A549 treated with dexamethasone at 1 μM for 4 hours (cell line): Measurements from ENCODE around the gene ADH1B. TPM values are rescaled to one million over a fixed set of nuclear protein-coding genes. Genes with fewer than 3 reads are reported as not detected.

Source experiments
- total RNA-seq: library from RNA; stranded (reverse); fragments of 200-300 nt; extraction: Qiagen RNA extraction; gene quantifications from 5 replicates; pipeline ENCODE4 v1.2.3, GENCODE V29; 2022

ADH1B gene
- total RNA-seq = not detected in 5 replicates

DNA sequence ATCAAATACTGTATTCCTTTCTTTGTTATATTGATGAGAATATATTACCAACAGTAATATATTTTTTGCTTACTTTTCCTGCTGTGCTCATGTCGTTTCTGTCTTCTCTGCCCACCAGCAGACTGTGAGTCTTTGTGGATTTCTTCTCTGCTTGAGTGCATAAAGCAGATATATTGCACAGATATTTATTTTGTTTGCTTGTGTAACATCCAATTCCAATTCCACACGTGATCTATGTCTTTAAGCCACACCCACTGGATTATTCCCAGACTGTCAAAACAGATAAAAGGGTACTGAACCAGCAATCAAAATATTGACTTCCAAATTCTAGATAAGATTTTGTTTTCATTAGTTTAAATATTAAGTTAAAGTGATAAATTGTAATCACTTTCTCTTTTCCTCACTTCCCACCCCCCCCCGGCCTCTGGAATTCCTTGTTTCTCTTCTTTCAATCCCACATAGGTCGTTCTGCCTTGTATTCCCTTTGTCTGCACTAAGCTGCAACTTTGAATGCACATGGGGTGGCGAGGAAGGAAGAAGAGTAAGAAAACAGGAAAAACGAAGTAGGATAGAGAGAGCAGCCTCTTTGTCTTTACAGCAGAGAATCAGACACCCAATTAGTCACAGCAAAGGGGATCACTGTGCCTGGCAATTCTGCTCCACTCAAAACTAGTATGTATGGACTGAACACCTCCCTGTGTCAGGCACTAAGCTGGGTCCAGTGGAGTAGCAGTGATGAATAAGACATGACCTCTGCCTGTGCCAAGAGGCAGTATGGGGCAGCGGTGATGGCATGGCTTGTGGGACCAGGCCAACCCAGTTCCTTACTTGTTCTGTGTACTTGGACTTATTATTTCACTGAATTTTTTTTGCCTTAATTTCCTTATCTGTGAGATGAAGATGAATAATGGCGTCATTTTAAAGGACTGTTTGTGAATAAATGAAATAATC lies at the start of gene ADH1B:
ADH1B (minus strand) TSS at position 161 of the 951 bp plus-strand sequence; CDS start at position 91, 70 bp downstream.

DNA sequence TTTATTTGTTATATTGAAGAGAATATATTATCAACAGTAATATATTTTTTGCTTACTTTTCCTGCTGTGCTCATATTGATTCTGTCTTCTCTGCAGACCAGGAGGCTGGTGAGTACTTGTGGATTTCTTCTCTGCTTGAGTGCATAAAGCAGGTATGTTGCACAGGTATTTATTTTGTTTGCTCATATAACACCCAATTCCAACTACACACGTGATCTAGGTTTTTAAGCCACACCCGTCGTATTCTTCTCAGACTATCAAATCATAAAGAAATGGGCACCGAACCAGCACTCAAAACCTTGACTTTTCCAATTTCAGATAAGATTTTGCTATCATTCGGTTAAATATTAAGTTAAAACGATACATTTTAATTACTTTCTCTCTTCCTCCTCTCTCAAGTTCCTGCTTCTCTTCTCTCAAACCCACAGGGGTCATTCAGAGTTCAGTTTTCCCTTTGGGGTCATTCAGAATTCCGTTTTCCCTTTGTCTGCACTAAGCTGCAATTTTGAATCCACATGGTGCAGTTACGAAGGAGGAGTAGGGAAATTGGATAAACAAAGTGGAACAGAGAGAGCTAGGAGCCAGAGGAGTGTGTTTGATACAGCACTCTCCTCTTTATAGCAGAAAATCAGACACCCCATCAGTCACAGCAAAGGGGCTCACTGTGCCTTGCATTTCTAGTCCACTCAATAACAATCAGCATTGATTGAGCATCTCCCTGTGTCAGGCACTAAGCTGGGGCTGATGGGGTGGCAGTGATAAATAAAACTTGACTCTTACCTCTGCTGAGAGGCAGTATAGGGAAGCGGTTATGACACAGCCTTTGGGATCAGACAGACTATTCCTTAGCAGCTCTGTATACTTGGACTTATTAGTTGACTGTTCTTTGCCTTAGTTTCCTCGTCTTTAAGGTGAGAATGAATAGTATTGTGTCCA lies 31.7 kb upstream of the ADH1B start, which contains the start of gene ADH1C:
ADH1C (minus strand) TSS at position 145 of the 936 bp plus-strand sequence; CDS start at position 74, 71 bp downstream.

DNA sequence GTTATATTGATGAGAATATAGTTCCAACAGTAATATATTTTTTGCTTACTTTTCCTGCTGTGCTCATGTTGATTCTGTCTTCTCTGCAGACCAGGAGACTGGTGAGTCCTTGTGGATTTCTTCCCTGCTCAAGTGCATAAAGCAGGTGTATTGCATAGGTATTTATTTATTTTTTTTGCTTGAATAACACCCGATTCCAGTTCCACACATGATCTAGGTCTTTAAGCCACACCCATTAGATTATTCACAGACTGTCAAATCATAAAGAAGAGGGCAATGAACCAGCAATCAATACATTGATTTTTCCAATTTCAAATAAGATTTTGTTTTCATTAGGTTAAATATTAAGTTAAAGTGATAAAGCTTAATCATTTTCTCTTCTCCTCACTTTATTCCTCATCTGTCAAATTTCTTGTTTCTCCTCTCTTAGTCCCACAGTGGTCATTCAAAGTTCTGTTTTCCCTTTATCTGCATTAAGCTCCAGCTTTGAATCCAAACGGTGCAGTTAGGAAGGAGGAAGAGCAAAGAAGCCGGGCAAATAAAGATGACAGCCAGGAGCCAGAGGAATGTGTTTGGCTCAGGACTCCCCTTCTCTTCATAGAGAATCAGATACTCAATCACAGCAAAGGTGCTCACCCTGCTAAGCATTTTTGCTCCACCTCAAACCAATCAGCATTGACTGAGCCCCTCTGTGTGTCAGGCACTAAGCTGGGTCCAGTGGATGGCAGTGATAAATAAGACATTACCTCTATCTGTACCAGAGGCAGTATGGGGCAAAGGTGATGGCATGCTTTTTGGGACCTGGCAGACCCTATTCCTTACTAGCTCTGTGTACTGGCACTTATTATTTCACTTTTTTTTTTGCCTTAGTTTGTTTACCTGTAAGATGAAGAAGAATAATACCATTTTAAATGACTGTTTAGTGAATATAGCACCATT lies 30.1 kb downstream of the ADH1B start, which contains the start of gene ADH1A:
ADH1A (minus strand) TSS at position 138 of the 939 bp plus-strand sequence; CDS start at position 67, 71 bp downstream.

Other genes starting within 250 kb of the ADH1B start
- 89.6 to 117 TPM (median 93.4 TPM) in 5 replicates for gene ADH5, start 232.6 kb downstream of the ADH1B start, total RNA-seq
- not detected in 5 replicates for gene ADH4, start 177.1 kb downstream of the ADH1B start, total RNA-seq
- 0.12 TPM in 1 of 5 replicates, not detected in the others for gene ADH6, start 102.2 kb downstream of the ADH1B start, total RNA-seq
- gene ADH1A, start 30.4 kb downstream of the ADH1B start, total RNA-seq = not detected in 5 replicates
- not detected in 5 replicates for gene ADH1C, start 31.3 kb upstream of the ADH1B start, total RNA-seq
- gene ADH7, start 113.9 kb upstream of the ADH1B start, total RNA-seq = not detected in 5 replicates
- not detected in 5 replicates for gene C4orf17, start 189.6 kb upstream of the ADH1B start, total RNA-seq
- gene TRMT10A, start 242.6 kb upstream of the ADH1B start, total RNA-seq = 3.3 to 4.8 TPM (median 4.3 TPM) in 5 replicates